Activated T-helper 2 cell treated with anti-CD3 and anti-CD28 coated beads, Interferon-gamma antibody, Interleukin-2, Interleukin-4, amounts not matched to agents 10 μg/mL and 5 μg/mL and 100 μg/mL, durations not matched to agents 14 hours and 24 hours and 36 hours (primary cell): Measurements from ENCODE around the gene SDC3. TPM values are rescaled to one million over a fixed set of nuclear protein-coding genes. Genes with fewer than 3 reads are reported as not detected.

ENCODE experiments used
- DNase-seq: peaks from one replicate; pipeline ENCODE4 v3.0.0; 2021; ENCODE audit warnings: low spot score
- H3K27ac Mint-ChIP-seq: one replicate; pipeline ENCODE4 v1.8.0; 2021; ENCODE audit warnings: mixed read lengths
- H3K27me3 Mint-ChIP-seq: one replicate; pipeline ENCODE4 v1.8.0; 2021; ENCODE audit warnings: low read depth, mixed read lengths
- H3K36me3 Mint-ChIP-seq: one replicate; pipeline ENCODE4 v1.8.0; 2021; ENCODE audit warnings: low read depth, mixed read lengths
- H3K4me1 Mint-ChIP-seq: one replicate; pipeline ENCODE4 v1.8.0; 2021; ENCODE audit warnings: low read depth, mixed read lengths
- H3K4me3 Mint-ChIP-seq: one replicate; pipeline ENCODE4 v1.8.0; 2021; ENCODE audit warnings: low read depth, mild to moderate bottlenecking, moderate library complexity, mixed read lengths
- H3K9me3 Mint-ChIP-seq: one replicate; pipeline ENCODE4 v1.8.0; 2021; ENCODE audit warnings: mixed read lengths
- intact Hi-C: fragments of 100-400 bp; cut with micrococcal nuclease; formaldehyde crosslinking; loops from one replicate; pipeline ENCODE4 v1.15.1; 2023
- total RNA-seq: library from RNA; stranded (reverse); gene quantifications from 2 replicates; pipeline ENCODE4 v1.2.3, GENCODE V29; 2022

Gene SDC3
- total RNA-seq, 1 donor from 2014 or later = 0.46 TPM

- H3K4me1 Mint-ChIP-seq = no peaks in the 10 kb centered on the region
- peaks cover 6% of the 10 kb centered on the region for H3K27me3 Mint-ChIP-seq
- H3K9me3 Mint-ChIP-seq = no peaks in the 10 kb centered on the region
- intact Hi-C loops = no loop called here
- no peak for DNase-seq
- H3K36me3 Mint-ChIP-seq = no peaks in the 10 kb centered on the region
- H3K27ac Mint-ChIP-seq = no peak overlapping the region
- no peak overlapping the region for H3K4me3 Mint-ChIP-seq
These were observed 20.9 kb downstream of the SDC3 start for GRCh38 chr1:30887485-30888315.

- no peak overlapping the region for H3K4me3 Mint-ChIP-seq
- no peaks in the 10 kb centered on the region for H3K9me3 Mint-ChIP-seq
- no peak for DNase-seq
- no peaks in the 10 kb centered on the region for H3K4me1 Mint-ChIP-seq
- peaks cover 6% of the 10 kb centered on the region for H3K27me3 Mint-ChIP-seq
- H3K36me3 Mint-ChIP-seq = no peaks in the 10 kb centered on the region
- intact Hi-C loops = no loop called here
- H3K27ac Mint-ChIP-seq = no peak overlapping the region
These were observed 21.7 kb downstream of the SDC3 start for GRCh38 chr1:30886710-30887428.

DNA sequence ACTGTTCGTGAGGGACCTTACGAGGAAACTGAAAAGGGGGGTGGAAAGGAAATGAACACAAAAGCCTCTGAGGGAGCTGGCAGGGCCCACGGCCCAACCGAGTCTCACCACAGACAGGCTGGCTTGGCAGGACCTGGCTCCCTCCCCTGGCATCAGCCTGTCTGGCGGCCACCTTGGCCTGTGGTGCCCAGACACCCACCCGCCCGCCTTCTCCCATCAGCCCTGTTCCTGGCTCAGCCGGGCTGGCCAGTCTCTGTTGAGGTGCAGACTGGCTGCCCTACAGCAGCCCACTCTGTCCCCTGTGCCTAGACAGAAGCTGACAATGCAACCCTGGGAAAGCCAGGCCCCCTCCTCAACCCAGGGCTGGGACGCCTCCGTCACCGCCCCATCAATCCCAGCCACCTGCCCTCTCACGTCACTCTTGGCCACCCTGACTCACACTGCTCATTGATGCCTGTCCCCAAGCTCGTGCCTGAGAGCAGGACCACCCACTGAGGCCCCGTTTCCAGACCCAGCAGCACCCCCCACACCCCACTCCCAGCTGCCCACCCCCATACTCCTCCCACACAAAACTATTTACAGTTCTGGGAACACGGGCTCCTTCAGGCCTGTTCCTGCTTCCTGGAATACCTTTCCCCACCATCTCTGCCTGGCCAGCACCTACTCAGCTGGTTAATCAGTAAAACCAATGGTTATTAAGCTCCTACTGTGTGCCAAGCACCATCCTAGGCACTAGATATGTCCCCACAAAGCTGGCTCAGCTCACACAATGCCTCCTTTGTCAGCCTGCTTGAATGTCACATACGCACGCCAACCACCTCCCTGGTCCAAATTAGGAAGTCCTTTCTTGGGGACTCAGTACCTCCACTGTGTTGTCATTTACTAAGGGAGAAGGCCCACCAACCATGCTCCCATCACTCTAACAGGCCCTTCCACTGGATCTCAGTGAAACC lies 22.7 kb downstream of the SDC3 start:
- intact Hi-C loops = no loop called here
- H3K9me3 Mint-ChIP-seq = no peaks in the 10 kb centered on the region
- no peak overlapping the region for H3K4me3 Mint-ChIP-seq
- no peak for DNase-seq
- H3K4me1 Mint-ChIP-seq = no peaks in the 10 kb centered on the region
- H3K27me3 Mint-ChIP-seq = peaks cover 9% of the 10 kb centered on the region
- H3K27ac Mint-ChIP-seq = no peak overlapping the region
- H3K36me3 Mint-ChIP-seq = no peaks in the 10 kb centered on the region

GRCh38 chr1:30884723-30885122 lies 23.8 kb downstream of the SDC3 start:
- H3K27ac Mint-ChIP-seq = no peak overlapping the region
- no peaks in the 10 kb centered on the region for H3K36me3 Mint-ChIP-seq
- H3K27me3 Mint-ChIP-seq = peaks cover 9% of the 10 kb centered on the region
- intact Hi-C loops = no loop called here
- H3K4me1 Mint-ChIP-seq = no peaks in the 10 kb centered on the region
- no peak for DNase-seq
- no peaks in the 10 kb centered on the region for H3K9me3 Mint-ChIP-seq
- no peak overlapping the region for H3K4me3 Mint-ChIP-seq

DNA sequence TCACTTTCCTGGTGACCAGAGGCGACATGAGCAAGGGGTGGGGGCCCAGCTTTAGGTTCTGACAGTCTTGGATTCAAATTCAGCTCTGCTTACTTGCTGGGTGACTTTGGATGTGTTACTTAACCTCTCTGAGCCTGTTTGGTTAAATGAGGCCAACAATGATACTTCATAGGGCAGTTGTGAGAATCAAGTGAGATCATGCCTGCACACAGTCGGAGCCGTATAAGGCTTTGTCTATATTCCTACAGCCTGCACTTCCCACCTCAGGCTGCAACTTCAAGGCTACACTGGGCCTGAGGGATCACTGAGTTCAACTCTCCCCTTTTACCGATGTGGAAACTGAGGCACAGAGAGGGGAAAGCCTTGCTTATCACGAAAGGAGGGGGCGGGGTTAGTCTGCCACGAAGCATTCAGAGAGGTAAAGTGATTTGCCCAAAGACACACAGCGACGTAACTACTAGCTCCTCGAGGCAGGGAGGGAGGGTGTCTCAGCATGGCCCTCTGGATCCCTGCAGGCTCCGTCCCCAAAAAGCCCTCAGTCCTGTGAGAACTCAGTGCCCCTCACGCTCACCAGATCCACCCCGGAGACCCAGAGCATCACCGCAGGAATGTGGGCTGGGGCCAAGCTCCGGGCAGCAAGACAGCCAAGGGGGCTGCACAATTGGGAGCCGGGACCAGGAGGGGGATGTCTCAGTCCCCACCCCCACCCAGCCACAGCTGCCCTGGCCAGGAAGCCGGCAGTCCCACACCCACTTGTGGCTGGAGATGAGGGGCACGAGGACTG lies 25.0 kb downstream of the SDC3 start:
- H3K27me3 Mint-ChIP-seq = peaks cover 10% of the 10 kb centered on the region
- intact Hi-C loops = no loop called here

DNA sequence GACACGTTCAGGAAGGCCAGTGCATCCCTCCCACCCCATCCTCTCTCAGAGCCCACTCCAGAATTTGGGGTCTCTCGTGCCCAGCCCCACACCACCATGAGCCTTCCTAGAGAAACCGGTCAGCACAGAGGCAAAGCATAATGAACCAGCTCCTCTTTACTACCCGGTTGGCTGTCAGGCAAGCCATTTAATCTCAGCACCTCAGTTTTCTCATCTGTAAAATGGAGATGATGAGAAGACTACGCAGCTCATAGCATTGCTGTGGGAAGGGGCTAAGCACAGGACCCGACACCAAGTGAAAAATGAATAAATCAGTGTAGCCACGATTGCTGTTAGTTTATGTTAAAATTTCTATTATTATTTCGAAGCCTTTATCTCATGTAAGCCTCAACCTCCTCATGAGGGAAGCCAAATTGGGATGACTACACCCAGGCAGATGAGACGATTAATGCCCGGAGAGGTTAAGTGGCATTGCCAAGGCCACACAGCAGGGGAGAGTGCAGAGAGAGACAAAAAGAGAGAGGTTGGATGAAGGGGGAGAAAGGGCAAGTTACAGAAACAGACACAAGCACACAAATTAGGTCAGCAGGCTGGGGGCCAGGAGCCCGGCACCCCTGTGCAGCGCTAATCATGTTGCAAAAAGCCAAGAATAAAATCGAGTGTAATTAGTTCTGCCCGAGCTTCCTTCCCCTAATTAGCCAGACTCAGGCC lies 25.7 kb downstream of the SDC3 start:
- Mint-ChIP-seq H3K36me3 (no peaks in the 10 kb centered on the region), H3K27ac (no peak overlapping the region), H3K4me3 (no peak overlapping the region), H3K4me1 (no peaks in the 10 kb centered on the region), H3K27me3 (peaks cover 10% of the 10 kb centered on the region), H3K9me3 (no peaks in the 10 kb centered on the region)
- no peak for DNase-seq
- intact Hi-C loops = no loop called here

More for the DNA sequence above, 25.0 kb downstream of the SDC3 start:
- no peaks in the 10 kb centered on the region for H3K36me3 Mint-ChIP-seq
- no peaks in the 10 kb centered on the region for H3K4me1 Mint-ChIP-seq
- no peak overlapping the region for H3K4me3 Mint-ChIP-seq
- DNase-seq = no peak
- H3K9me3 Mint-ChIP-seq = no peaks in the 10 kb centered on the region
- no peak overlapping the region for H3K27ac Mint-ChIP-seq

GRCh38 chr1:30881319-30882181 lies 27.0 kb downstream of the SDC3 start:
- Mint-ChIP-seq H3K9me3 (no peaks in the 10 kb centered on the region), H3K4me1 (no peaks in the 10 kb centered on the region), H3K27ac (no peak overlapping the region), H3K27me3 (peaks cover 14% of the 10 kb centered on the region), H3K4me3 (no peak overlapping the region), H3K36me3 (no peaks in the 10 kb centered on the region)
- DNase-seq = no peak
- intact Hi-C loops = no loop called here

DNA sequence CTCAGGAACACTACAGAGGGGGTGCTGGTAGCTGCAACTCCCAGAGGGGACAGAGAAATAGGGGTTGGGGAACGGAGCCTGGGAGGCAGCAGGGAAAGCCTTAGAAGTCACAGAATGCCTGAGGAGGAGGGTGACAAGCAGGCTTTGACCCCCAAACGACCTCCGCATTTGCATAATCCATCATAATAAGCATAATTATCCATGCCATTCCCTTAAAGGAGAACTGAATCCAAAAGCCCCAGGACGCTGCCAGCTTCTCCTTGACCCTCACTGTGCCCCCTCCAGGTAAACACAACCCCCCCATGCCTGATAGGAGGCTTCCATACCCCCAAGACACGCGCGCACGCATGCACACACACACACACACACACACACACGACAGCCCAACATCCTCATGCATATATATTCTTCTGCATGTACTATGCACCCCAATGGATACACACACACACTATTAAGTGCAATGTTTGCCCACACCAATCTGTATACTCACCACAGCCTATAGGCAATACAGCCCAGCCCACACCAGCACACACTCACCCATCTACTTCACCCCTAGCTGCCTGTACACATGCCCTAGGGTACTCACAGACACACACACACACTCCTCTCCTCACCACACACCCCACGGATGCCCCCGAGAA lies 27.8 kb downstream of the SDC3 start:
- no peak overlapping the region for H3K27ac Mint-ChIP-seq
- DNase-seq = no peak
- no peaks in the 10 kb centered on the region for H3K9me3 Mint-ChIP-seq
- no peak overlapping the region for H3K4me3 Mint-ChIP-seq
- peaks cover 14% of the 10 kb centered on the region for H3K27me3 Mint-ChIP-seq
- intact Hi-C loops = no loop called here
- H3K36me3 Mint-ChIP-seq = no peaks in the 10 kb centered on the region
- no peaks in the 10 kb centered on the region for H3K4me1 Mint-ChIP-seq

- Mint-ChIP-seq H3K27me3 (peaks cover 14% of the 10 kb centered on the region), H3K27ac (no peak overlapping the region), H3K36me3 (no peaks in the 10 kb centered on the region), H3K4me1 (no peaks in the 10 kb centered on the region), H3K9me3 (no peaks in the 10 kb centered on the region), H3K4me3 (no peak overlapping the region)
- no peak for DNase-seq
- intact Hi-C loops = no loop called here
These were observed 28.4 kb downstream of the SDC3 start for GRCh38 chr1:30879940-30880677.

DNA sequence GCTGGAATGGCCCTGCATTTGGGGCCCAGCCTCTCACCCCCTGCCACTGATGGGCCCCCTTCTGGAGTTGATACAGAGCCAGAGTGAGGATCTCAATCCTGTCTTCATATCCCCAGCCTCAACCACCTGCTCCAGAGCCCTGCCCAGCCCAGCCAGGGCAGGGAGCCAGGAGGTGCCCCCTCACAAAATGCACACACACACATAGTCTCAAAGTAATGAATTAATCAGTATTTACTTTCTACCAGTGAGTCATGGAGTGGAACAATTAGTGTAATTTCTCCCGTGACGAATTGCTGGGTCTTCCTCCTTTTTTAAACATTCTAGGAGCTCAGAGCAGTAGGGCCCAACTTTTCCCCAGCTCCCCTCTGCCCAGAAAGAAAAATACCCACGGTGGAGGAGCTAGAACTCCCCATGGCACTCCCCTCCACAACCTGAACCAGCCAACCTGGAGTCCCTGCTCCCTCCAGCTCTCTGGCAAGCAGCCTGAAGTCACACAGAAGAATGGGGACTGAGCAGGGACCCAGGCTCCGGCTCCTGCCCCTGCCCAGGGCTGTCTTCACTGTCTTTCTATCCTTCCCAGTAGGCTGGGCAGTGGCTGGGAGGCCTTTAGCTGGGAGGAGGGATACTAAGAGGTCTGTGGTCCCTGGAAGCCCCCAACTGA lies 29.3 kb downstream of the SDC3 start:
- peaks cover 11% of the 10 kb centered on the region for H3K27me3 Mint-ChIP-seq
- intact Hi-C loops = no loop called here
- no peak overlapping the region for H3K4me3 Mint-ChIP-seq
- H3K4me1 Mint-ChIP-seq = no peaks in the 10 kb centered on the region
- no peak for DNase-seq
- no peaks in the 10 kb centered on the region for H3K9me3 Mint-ChIP-seq
- H3K27ac Mint-ChIP-seq = no peak overlapping the region
- H3K36me3 Mint-ChIP-seq = no peaks in the 10 kb centered on the region
